Tibial nerve (tissue), 4 donors: ENCODE data around the gene GDF11. TPM values are rescaled to one million over a fixed set of nuclear protein-coding genes. Genes with fewer than 3 reads are reported as not detected.

Experiments used
- DNase-seq, 2 donors: peaks; one replicate each; pipeline ENCODE4 v3.0.0-alpha.2; 2019; ENCODE audit warnings: low spot score in 2 of 2
- H3K27ac ChIP-seq, 4 donors: fragments of 200-600 bp; sonication (generic) in 3 of 4; one replicate each; pipeline ENCODE4 v1.5.1; 2017 to 2019; ENCODE audit warnings: mild to moderate bottlenecking in 1 of 4
- H3K27me3 ChIP-seq, 2 donors: fragments of 200-600 bp; sonication (generic) in 1 of 2; one replicate each; pipeline versions ENCODE4 v1.5.1 to v1.6.0; 2017 to 2019
- H3K36me3 ChIP-seq, 3 donors: fragments of 200-600 bp; sonication (generic); one replicate each; pipeline ENCODE4 v1.5.1; 2018 to 2019
- H3K4me1 ChIP-seq, 4 donors: fragments of 200-600 bp; sonication (generic) in 3 of 4; one replicate each; pipeline ENCODE4 v1.5.1; 2017 to 2019
- H3K4me3 ChIP-seq, 4 donors: fragments of 200-600 bp; sonication (generic) in 3 of 4; one replicate each; pipeline ENCODE4 v1.5.1; 2017 to 2019; ENCODE audit warnings: mild to moderate bottlenecking in 1 of 4, moderate library complexity in 1 of 4
- H3K9me3 ChIP-seq, 4 donors: fragments of 200-600 bp; sonication (generic) in 3 of 4; one replicate each; pipeline ENCODE4 v1.5.1; 2017 to 2019
- EP300 ChIP-seq, 2 donors: sonication (generic); formaldehyde crosslinking; IDR thresholded peaks; one replicate each; pipeline ENCODE4 v1.6.1; 2017; ENCODE audit warnings: antibody characterized with exemption in 2 of 2, mild to moderate bottlenecking in 1 of 2
- POLR2A ChIP-seq, 2 donors: fragments of 450-650 bp; IDR thresholded peaks; one replicate each; pipeline ENCODE4 v1.6.1; 2017; ENCODE audit warnings: antibody characterized with exemption in 2 of 2, mild to moderate bottlenecking in 2 of 2, moderate library complexity in 2 of 2
- WGBS, 2 donors: methylation state at CpG; one replicate each; pipeline ENCODE4 v1.1.5; 2018; 5-methylcytosine and 5-hydroxymethylcytosine counted together
- total RNA-seq, 4 donors: library from RNA; depleted of rRNA; stranded (reverse); fragments of >200 nt; gene quantifications; one replicate each; pipeline ENCODE4 v1.1.0, GENCODE V29; 2016
- TF ChIP-seq, protein P1 (sequence below), 5 experiments: fragments of 200-600 bp in 3 of 5; fragments of 450-650 bp in 2 of 5; sonication (generic) in 3 of 5; IDR thresholded peaks; one replicate each; pipeline ENCODE4 v1.5.1; 2016 to 2019; ENCODE audit warnings: antibody characterized with exemption in 5 of 5, mild to moderate bottlenecking in 3 of 5, moderate library complexity in 2 of 5

GDF11 gene
- total RNA-seq, 4 donors from 2014 or later: 1.8 to 5.7 (median 4.0) TPM

GRCh38 chr12:55736780-55737580 lies 5.9 kb upstream of the GDF11 start:
- H3K9me3 ChIP-seq: no peaks in the 10 kb centered on the region
- peak in 1 of 2 donors; percentile 66 for DNase-seq
- no peak overlapping the region for H3K4me3 ChIP-seq
- 25 to 29% methylated on average over 6 of the region's 6 CpGs for WGBS, 2 donors
- peak in 1 of 2 donors; percentile 21 for TF ChIP-seq EP300 (IDR thresholded peaks at IDR 0.05)
- TF ChIP-seq, protein P1, sequence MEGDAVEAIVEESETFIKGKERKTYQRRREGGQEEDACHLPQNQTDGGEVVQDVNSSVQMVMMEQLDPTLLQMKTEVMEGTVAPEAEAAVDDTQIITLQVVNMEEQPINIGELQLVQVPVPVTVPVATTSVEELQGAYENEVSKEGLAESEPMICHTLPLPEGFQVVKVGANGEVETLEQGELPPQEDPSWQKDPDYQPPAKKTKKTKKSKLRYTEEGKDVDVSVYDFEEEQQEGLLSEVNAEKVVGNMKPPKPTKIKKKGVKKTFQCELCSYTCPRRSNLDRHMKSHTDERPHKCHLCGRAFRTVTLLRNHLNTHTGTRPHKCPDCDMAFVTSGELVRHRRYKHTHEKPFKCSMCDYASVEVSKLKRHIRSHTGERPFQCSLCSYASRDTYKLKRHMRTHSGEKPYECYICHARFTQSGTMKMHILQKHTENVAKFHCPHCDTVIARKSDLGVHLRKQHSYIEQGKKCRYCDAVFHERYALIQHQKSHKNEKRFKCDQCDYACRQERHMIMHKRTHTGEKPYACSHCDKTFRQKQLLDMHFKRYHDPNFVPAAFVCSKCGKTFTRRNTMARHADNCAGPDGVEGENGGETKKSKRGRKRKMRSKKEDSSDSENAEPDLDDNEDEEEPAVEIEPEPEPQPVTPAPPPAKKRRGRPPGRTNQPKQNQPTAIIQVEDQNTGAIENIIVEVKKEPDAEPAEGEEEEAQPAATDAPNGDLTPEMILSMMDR (IDR thresholded peaks at IDR 0.05): peak; percentile 54 to 78 (median 77)
- TF ChIP-seq POLR2A (IDR thresholded peaks at IDR 0.05): no peak
- H3K27me3 ChIP-seq: no peaks in the 10 kb centered on the region
- peak overlapping the region; percentile 67 to 93 (median 84) for H3K27ac ChIP-seq
- peaks cover 0 to 29% (median 14%) of the 10 kb centered on the region in 4 donors for H3K4me1 ChIP-seq
- no peaks in the 10 kb centered on the region for H3K36me3 ChIP-seq

DNA sequence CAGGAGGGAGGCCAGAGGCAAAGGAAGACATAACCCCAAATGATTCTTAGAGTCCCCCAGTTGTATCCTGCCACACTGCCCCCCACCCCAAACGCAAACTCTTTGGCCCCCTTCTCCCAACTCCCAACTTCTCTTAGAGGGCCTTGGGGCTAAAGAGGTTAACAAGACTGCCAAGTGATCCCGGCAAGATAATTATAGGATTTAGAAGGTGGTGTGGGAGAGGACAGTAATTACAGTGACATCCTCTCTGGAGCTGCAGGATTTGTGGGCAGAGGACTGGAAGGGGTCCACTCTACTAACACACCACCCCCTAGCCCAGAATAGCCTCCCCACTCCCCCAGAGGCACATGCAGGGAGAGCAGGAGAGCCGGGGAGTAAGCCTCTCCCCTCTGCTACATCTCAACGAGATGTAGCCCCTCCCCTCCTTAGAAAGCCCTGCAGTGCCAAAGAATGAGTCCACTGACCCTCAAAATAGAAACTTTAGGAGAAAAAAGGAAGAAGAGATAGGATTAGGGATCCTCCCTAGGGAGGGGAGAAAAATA lies 5.3 kb upstream of the GDF11 start:
- WGBS, 2 donors: 12 to 13% methylated on average over 4 of the region's 4 CpGs
- Histone ChIP-seq H3K4me1 (peaks cover 0 to 36% (median 16%) of the 10 kb centered on the region in 4 donors), H3K9me3 (no peaks in the 10 kb centered on the region), H3K27me3 (no peaks in the 10 kb centered on the region), H3K4me3 (peak overlapping the region; percentile 40 to 72 (median 44)), H3K27ac (peak overlapping the region; percentile 67 to 93 (median 84)), H3K36me3 (no peaks in the 10 kb centered on the region)
- TF ChIP-seq, protein P1 (IDR thresholded peaks at IDR 0.05): no peak
- TF ChIP-seq POLR2A (IDR thresholded peaks at IDR 0.05) (no peak), EP300 (IDR thresholded peaks at IDR 0.05) (no peak)
- DNase-seq: no peak

- TF ChIP-seq, protein P1 (IDR thresholded peaks at IDR 0.05): peak; percentile 81 to 94 (median 85)
- TF ChIP-seq EP300 (IDR thresholded peaks at IDR 0.05): peak in 1 of 2 donors; percentile 17
- TF ChIP-seq POLR2A (IDR thresholded peaks at IDR 0.05): no peak
- Histone ChIP-seq H3K36me3 (no peaks in the 10 kb centered on the region), H3K9me3 (no peaks in the 10 kb centered on the region), H3K4me3 (peak overlapping the region; percentile 40 to 72 (median 44)), H3K27ac (peak overlapping the region; percentile 67 to 93 (median 84)), H3K27me3 (no peaks in the 10 kb centered on the region), H3K4me1 (peaks cover 0 to 37% (median 17%) of the 10 kb centered on the region in 4 donors)
- DNase-seq: peak; percentile 71 to 99
- 0% methylated on average over 14 of the region's 14 CpGs for WGBS, 2 donors
Measured at GRCh38 chr12:55738123-55739024, 4.5 kb upstream of the GDF11 start.

DNA sequence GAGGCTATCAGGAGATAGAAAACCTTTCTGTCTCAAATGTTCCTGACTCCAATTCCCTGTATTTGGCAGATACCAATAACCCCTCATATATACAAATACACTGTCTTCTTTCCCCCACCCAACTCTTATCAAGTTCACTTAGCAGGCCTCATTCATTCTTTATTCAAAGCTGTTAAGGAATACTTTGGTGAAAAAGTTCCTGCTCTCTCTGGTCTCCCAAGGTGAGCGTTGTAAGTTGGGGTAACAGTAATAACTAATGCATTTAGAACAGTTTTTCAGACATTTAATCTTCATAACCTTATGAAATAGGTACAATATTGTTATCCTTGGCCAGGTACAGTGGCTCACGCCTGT lies 3.9 kb upstream of the GDF11 start:
- Histone ChIP-seq H3K36me3 (no peaks in the 10 kb centered on the region), H3K27me3 (no peaks in the 10 kb centered on the region), H3K27ac (peak overlapping the region in 2 of 4 donors; percentile 78 to 89), H3K9me3 (no peaks in the 10 kb centered on the region), H3K4me3 (peak overlapping the region in 2 of 4 donors; percentile 42 to 72), H3K4me1 (peaks cover 0 to 43% (median 23%) of the 10 kb centered on the region in 4 donors)
- TF ChIP-seq POLR2A (IDR thresholded peaks at IDR 0.05) (no peak), EP300 (IDR thresholded peaks at IDR 0.05) (no peak)
- TF ChIP-seq, protein P1 (IDR thresholded peaks at IDR 0.05): no peak
- WGBS, 2 donors: 76 to 80% methylated on average over 2 of the region's 2 CpGs
- no peak for DNase-seq
